HG02642 (cell line): ENCODE measurements around the gene FAM186B.

Experiments
- ATAC-seq: cut with Tn5 transposase; IDR thresholded peaks from one replicate; pipeline ENCODE4 v1.9.1; 2021; ENCODE audit warnings: mild to moderate bottlenecking; ENCODE audit not compliant: unreplicated experiment, poor library complexity

Gene FAM186B

GRCh38 chr12:49555631-49556390 is 49.6 kb downstream of the FAM186B start:
- ATAC-seq, result no peak

- ATAC-seq, result no peak
Observed at GRCh38 chr12:49554266-49554665, 51.2 kb downstream of the FAM186B start.

GRCh38 chr12:49553512-49554088 is 51.8 kb downstream of the FAM186B start:
- no peak for ATAC-seq

- ATAC-seq, result no peak
Observed at GRCh38 chr12:49552899-49553298, 52.5 kb downstream of the FAM186B start.

- no peak for ATAC-seq
Observed at GRCh38 chr12:49552425-49552824, 53.0 kb downstream of the FAM186B start.

GRCh38 chr12:49552014-49552413 is 53.4 kb downstream of the FAM186B start:
- no peak for ATAC-seq

- no peak for ATAC-seq
Observed at GRCh38 chr12:49550693-49551252, 54.7 kb downstream of the FAM186B start.

- ATAC-seq, result no peak
Observed at GRCh38 chr12:49549735-49550692, 55.4 kb downstream of the FAM186B start.

GRCh38 chr12:49548822-49549648 is 56.4 kb downstream of the FAM186B start:
- ATAC-seq, result no peak

- no peak for ATAC-seq
Observed at GRCh38 chr12:49548481-49548821, 57.0 kb downstream of the FAM186B start.

GRCh38 chr12:49547090-49547690 is 58.2 kb downstream of the FAM186B start:
- no peak for ATAC-seq

GRCh38 chr12:49546481-49546880 is 59.0 kb downstream of the FAM186B start:
- ATAC-seq, result no peak

- ATAC-seq, result no peak
Observed at GRCh38 chr12:49545815-49546214, 59.6 kb downstream of the FAM186B start.

- no peak for ATAC-seq
Observed at GRCh38 chr12:49543914-49544815, 61.3 kb downstream of the FAM186B start.

GRCh38 chr12:49543221-49543913 is 62.1 kb downstream of the FAM186B start:
- no peak for ATAC-seq

GRCh38 chr12:49542592-49543160 is 62.8 kb downstream of the FAM186B start:
- no peak for ATAC-seq

- ATAC-seq, result no peak
Observed at GRCh38 chr12:49541911-49542505, 63.4 kb downstream of the FAM186B start.
